ENCODE data around the gene PROP1.
"Not testable (repeated sequence)": the region's sequence is repeated elsewhere in the genome, so short reads cannot be mapped to it uniquely, and the experiment has no call there.

The PROP1 gene

DNA sequence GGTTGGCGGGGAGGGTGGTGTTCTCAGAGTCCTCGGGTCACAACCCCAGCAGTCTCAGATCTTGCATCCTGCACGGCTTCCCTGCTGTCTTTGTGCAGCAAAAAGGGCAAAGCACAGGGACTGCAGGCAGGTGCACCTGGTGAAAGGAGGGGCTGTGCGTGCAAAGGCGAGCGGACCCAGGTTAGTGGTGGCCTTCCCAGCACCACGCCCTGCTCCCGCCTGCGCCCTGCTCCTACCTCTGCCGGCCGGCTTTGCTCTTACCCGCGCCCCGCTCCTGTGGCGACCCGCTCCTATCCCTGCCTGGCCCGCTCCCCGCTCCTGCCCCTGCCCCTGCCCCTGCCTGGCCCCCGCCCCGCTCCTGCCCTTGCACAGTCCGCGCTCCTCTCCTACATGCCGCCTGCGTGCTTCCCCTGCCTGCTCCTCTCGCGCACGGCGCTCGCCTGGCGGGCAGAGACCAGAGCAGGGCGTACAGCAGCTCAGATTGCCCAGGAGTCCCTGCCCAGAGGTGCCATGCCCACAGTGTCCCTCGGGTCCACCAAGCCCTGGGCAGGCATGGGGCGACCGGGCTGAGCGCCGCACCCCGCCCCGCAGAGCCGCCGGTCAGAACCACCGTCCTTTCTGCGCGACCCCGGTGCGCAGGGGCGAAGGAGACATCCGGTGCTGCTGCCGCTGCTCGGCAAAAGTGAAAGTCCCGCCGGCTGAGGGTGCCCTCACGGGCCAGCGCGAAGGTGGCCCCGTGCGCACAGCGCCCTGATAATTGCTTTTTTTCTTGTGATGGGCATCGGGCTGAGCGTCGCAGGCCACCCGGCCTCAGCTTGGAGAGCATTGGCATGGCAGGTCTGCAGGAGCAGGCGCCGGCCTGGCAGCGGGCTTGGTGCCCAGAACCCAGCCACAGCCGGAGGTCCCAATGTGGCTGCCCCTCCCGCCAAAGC, 52.0 kb downstream of the PROP1 start:
- DNase-seq = peak; percentile 18

GRCh38 chr5:177942896-177943295, 53.1 kb downstream of the PROP1 start:
- not testable (repeated sequence) for DNase-seq

Data from NCI-H69 (cell line).